ENCODE data around the gene SNAP29.
"Not testable (repeated sequence)": the region's sequence is repeated elsewhere in the genome, so short reads cannot be mapped to it uniquely, and the experiment has no call there.

SNAP29 gene

DNA sequence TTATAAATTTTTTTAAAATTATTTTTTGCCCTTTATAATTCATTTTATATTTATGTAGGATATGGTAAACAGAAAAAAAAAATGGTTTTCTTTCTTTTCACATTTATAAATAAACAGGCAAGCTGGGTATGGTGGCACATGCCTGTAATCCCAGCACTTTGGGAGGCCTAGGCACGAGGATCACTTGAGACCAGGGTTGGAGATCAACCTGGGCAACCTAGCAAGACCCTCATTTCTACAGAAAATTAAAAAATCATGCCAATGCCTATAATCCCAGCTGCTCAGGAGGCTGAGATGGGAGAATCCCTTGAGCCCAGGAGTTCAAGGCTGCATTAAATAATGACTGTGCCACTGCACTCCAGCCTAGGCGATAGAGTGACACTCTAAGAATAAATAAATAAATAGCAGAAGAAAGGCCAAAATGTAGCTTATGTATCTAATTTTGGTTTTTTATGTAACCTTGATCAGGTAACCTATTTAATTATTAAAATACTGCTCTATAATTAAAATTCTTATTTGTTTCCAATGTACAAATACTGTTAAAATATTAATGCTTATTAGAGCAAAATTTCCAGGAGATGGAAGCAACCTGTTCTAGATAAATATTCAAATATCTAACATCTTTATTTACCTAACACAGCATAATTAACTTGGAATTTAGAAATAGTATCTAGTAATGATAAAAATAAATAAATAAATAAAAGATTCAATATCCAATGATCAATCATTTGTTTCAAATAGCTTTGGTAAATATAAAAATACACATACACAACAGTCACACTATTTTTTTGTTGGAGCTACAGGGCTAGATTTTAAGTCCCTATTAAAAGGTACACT, 21.6 kb upstream of the SNAP29 start:
- no peak for DNase-seq

DNA sequence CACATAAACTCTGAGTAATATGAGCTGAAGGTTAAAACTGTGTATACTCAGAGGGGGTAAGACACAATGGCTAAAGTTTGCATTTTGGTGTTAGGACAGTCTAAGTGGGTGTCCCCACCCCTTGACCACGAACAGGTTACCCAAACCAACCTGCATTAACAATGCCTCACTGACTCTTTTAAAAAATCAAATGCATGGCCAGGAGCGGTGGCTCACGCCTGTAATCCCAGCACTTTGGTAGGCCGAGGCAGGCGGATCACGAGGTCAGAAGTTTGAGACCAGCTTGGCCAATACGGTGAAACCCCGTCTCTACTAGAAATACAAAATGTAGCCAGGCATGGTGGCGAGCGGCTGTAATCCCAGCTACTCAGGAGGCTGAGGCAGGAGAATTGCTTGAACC, 19.5 kb upstream of the SNAP29 start:
- DNase-seq: not testable (repeated sequence)

DNA sequence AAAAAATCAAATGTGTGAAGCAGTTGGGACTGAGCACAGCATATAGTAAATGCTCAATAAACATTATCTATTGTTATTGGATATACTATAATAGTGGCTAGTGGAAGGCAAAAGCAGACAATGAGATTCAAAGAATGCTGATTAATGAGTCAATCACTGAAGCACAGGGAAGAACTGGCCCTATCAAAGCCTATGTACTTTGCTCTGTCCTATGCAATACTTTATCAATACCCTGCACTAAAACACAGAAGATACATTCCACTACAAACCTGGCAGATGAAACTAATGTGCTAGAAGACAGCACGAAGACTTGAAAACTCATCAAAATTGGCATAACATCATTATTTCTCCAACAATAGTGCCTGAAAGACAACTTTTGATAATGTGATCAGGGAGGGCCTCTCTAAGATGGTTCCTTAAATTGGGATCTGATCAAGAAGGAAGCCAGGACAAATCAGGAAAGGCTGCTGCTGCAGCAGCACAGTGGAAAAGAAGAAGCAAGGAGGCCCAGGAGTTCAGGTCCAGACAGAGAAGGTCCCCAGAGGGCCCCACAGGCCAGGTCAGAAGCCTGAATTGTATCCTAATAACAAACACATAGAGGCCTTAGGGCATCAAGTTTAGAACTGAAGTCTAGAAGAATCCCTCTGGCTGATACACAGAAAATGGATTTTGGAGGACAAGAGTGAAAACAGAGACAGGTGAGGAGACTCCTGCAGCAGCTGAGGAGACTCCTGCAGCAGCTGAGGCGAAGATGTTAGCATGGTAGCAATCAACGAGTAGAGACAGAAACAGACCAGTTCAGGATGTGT, 18.8 kb upstream of the SNAP29 start:
- no peak for DNase-seq

DNA sequence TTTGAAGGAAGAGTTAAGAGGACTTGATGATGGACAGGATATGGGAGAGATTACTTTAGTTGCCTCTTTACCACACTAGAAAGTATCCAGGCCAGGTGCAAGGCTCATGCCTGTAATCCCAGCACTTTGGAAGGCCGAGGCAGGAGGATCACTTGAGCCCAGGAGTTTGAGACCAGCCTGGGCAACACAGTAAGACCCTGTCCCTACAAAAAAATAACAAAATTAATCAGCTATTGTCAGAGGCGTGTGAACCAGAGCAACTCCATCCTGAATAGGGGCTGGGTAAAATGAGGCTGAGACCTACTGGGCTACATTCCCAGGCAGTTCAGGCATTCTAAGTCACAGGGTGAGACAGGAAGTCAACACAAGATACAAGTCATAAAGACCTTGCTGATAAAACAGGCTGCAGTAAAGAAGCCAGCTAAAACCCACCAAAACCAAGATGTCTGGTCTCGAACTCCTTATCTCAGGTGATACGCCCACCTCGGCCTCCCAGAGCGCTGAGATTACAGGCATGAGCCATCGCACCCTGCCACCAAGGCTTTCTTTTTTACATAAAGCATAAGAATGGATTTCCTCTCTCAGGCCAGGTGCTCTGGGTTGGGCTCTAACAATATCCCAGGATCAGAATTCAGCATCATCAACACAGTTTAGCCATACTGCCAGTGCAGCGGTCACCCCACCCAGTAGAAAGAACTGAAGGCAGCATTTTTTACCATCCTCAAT, 18.0 kb upstream of the SNAP29 start:
- no peak for DNase-seq

GRCh38 chr22:20843501-20843900, 15.3 kb upstream of the SNAP29 start:
- no peak for DNase-seq

GRCh38 chr22:20844055-20845037, 14.5 kb upstream of the SNAP29 start:
- DNase-seq: no peak

GRCh38 chr22:20847318-20847822, 11.4 kb upstream of the SNAP29 start:
- no peak for DNase-seq

DNA sequence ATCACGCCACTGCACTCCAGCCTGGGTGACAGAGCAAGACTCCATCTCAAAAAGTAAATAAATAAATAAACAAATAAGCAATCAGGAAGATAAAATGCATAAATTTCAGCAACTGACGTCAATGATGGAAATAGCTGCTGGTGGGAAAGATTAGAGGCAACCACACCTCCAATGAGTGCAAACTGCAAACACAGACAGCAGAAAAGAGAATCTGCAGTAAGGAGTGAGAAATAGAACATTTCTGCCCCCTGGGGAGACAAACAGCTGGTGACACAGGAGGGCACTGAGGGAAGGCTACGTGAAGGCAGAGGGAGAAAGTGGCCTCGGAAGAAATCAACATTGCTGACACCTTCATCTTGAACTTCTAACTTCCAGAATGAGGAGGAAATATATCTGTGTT, 6.7 kb upstream of the SNAP29 start:
- no peak for DNase-seq

DNA sequence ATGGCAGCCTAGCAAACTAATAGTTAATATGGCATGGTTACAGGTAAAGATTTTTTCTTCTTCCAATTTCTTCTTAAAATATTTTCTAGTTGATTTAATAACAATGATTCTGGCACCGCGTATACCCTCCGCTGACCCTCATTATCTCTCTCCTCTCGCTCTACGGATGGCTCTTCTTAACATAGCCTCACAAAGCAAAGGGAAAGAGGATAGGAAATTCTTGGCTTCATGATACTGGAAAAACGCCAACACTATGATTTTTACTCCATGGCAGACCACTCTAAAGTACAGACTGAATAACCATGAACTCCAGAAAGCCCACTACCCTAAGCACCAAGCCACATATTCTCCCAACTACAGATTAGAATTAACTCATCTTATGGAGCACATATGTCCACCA, 6.3 kb upstream of the SNAP29 start:
- DNase-seq: no peak

DNA sequence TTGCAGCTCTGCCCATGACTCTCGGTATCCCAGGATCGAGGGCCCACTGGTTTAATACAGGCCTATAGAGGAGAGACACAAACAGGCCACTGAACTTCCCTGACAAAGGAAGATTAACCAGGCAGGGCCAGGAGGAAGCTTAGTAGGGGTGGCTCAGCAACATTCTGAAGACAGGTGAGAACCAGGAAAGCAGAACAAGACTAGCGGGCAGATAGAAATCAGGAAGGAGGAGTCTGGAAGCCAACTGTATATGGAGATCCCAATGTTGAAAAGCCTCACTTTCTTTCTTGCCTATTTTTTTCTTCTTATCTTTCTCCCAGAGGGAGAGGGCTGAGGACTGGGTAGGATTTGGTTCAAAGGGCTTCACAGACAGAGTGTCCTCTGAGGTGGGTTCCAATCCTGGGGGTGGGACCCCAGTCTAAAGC, 5.6 kb upstream of the SNAP29 start:
- DNase-seq: no peak

GRCh38 chr22:20857247-20857643, 1.6 kb upstream of the SNAP29 start:
- DNase-seq: no peak

GRCh38 chr22:20857838-20858614, 781 bp upstream of the SNAP29 start:
- DNase-seq: peak; percentile 71

DNA sequence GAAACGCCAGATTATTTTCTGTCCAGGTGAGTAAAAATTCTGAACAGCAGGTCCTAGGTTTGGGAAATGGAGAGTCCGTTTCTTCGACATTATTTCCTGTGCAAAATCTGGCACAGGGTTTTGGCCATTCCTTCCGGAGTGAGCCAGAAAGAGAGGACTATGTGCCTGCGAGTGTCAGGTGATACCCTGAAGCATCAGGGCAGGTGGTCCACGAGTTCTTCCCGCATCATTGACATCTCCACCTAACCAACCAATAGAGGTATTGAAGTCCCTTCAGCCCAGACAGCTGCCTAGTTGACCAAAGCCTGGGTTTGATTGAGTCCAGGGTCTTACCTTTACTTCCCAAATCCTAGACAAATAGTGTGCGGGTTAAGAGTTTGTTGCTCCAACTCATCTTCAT, 808 bp downstream of the SNAP29 start:
- DNase-seq: no peak

GRCh38 chr22:20862540-20862939, 3.7 kb downstream of the SNAP29 start:
- DNase-seq: no peak

- no peak for DNase-seq
Measured at GRCh38 chr22:20863366-20863765, 4.6 kb downstream of the SNAP29 start.

- DNase-seq: no peak
Measured at GRCh38 chr22:20864186-20864908, 5.5 kb downstream of the SNAP29 start.

DNA sequence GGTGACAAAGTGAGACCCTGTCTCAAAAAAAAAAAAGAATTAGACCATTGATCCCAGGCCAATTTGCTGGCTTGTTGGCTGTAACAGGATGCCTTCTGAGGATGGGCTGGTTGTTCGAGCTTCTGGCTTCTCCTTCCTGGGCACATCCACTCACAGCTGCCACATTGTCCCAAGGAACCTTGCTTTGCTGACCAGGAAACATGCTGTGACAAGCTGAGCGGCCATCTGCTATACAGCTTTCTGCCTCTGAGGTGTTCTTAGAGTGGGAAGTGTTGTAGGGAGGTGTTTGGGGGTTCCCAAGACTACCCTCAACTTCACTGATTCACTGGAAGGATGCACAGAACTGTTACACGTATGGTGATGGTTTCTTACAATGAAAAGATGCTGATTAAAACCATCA, 6.5 kb downstream of the SNAP29 start:
- DNase-seq: no peak

GRCh38 chr22:20865875-20866445, 7.2 kb downstream of the SNAP29 start:
- no peak for DNase-seq

- no peak for DNase-seq
Measured at GRCh38 chr22:20866736-20867135, 7.9 kb downstream of the SNAP29 start.

Measured in midbrain (tissue), 1 donor.